ENCODE results near the gene SPATA1.
A peak's percentile ranks its signal among the peaks of the same experiment; 100 is the strongest.

SPATA1 gene

GRCh38 chr1:84506002-84506728 is at the start of gene SPATA1, which contains the start of gene GNG5:
Gene SPATA1, plus strand, starts transcription at chr1:84506386. Its CDS starts 9,974 bp downstream, at chr1:84516360.
Gene GNG5, minus strand, starts transcription at chr1:84506581. Its CDS starts 490 bp downstream, at chr1:84506091.
- H3K79me2 ChIP-seq (ENCODE audit: control insufficient read depth, insufficient read depth, low read length, unreplicated experiment), result peaks cover 58% of the 10 kb centered on the region
- H3K4me3 ChIP-seq (ENCODE audit: low read depth, low read length), result peak within 1 kb of the TSS; percentile 98
- H3K4me1 ChIP-seq (ENCODE audit: control insufficient read depth, insufficient read depth, low read length, unreplicated experiment), result peaks cover 22% of the 10 kb centered on the region

GRCh38 chr1:84462118-84462517 is 44.1 kb upstream of the SPATA1 start:
- Histone ChIP-seq H3K36me3 (ENCODE audit: insufficient read depth, low read length) (no peaks in the 10 kb centered on the region), H3K27ac (ENCODE audit: low read depth, low read length) (no peak overlapping the region), H3K27me3 (ENCODE audit: insufficient read depth, low read length) (peaks cover 17% of the 10 kb centered on the region), H2AFZ (ENCODE audit: low read length, unreplicated experiment) (no peak overlapping the region), H3K4me3 (ENCODE audit: low read depth, low read length) (no peak overlapping the region), H3K4me1 (ENCODE audit: control insufficient read depth, insufficient read depth, low read length, unreplicated experiment) (no peaks in the 10 kb centered on the region), H3K79me2 (ENCODE audit: control insufficient read depth, insufficient read depth, low read length, unreplicated experiment) (no peaks in the 10 kb centered on the region)

More at GRCh38 chr1:84506002-84506728, at the start of gene SPATA1, which contains the start of gene GNG5:
- Histone ChIP-seq H2AFZ (ENCODE audit: low read length, unreplicated experiment) (peak within 1 kb of the TSS; percentile 58), H3K36me3 (ENCODE audit: insufficient read depth, low read length) (peaks cover 9% of the 10 kb centered on the region; the same call in 1 of the 2 replicates), H3K27me3 (ENCODE audit: insufficient read depth, low read length) (no peaks in the 10 kb centered on the region), H3K27ac (ENCODE audit: low read depth, low read length) (peak within 1 kb of the TSS; percentile 87)

- Histone ChIP-seq H3K27me3 (ENCODE audit: insufficient read depth, low read length) (peaks cover 10% of the 10 kb centered on the region), H3K79me2 (ENCODE audit: control insufficient read depth, insufficient read depth, low read length, unreplicated experiment) (no peaks in the 10 kb centered on the region), H3K27ac (ENCODE audit: low read depth, low read length) (no peak overlapping the region)
These were observed 38.9 kb upstream of the SPATA1 start for GRCh38 chr1:84467298-84467697.

GRCh38 chr1:84476225-84476624 is 30.0 kb upstream of the SPATA1 start:
- H3K4me3 ChIP-seq (ENCODE audit: low read depth, low read length), result no peak overlapping the region
- no peaks in the 10 kb centered on the region for H3K27me3 ChIP-seq (ENCODE audit: insufficient read depth, low read length)
- no peaks in the 10 kb centered on the region for H3K36me3 ChIP-seq (ENCODE audit: insufficient read depth, low read length)
- no peak overlapping the region for H3K27ac ChIP-seq (ENCODE audit: low read depth, low read length)
- H2AFZ ChIP-seq (ENCODE audit: low read length, unreplicated experiment), result no peak overlapping the region
- peaks cover 11% of the 10 kb centered on the region for H3K4me1 ChIP-seq (ENCODE audit: control insufficient read depth, insufficient read depth, low read length, unreplicated experiment)
- peaks cover 19% of the 10 kb centered on the region for H3K79me2 ChIP-seq (ENCODE audit: control insufficient read depth, insufficient read depth, low read length, unreplicated experiment)

More at GRCh38 chr1:84467298-84467697, 38.9 kb upstream of the SPATA1 start:
- Histone ChIP-seq H3K36me3 (ENCODE audit: insufficient read depth, low read length) (no peaks in the 10 kb centered on the region), H3K4me3 (ENCODE audit: low read depth, low read length) (no peak overlapping the region), H2AFZ (ENCODE audit: low read length, unreplicated experiment) (no peak overlapping the region), H3K4me1 (ENCODE audit: control insufficient read depth, insufficient read depth, low read length, unreplicated experiment) (no peaks in the 10 kb centered on the region)

- H3K4me1 ChIP-seq (ENCODE audit: control insufficient read depth, insufficient read depth, low read length, unreplicated experiment), result peaks cover 18% of the 10 kb centered on the region
- H3K79me2 ChIP-seq (ENCODE audit: control insufficient read depth, insufficient read depth, low read length, unreplicated experiment), result peaks cover 34% of the 10 kb centered on the region
These were observed 27.0 kb upstream of the SPATA1 start, which contains the start of gene RPF1 for GRCh38 chr1:84478876-84479868. Gene RPF1, plus strand, starts transcription at chr1:84479266. Its CDS starts 16 bp downstream, at chr1:84479282.

GRCh38 chr1:84479998-84480397 is 26.2 kb upstream of the SPATA1 start:
- Histone ChIP-seq H3K79me2 (ENCODE audit: control insufficient read depth, insufficient read depth, low read length, unreplicated experiment) (peaks cover 34% of the 10 kb centered on the region), H2AFZ (ENCODE audit: low read length, unreplicated experiment) (peak overlapping the region; percentile 97), H3K27me3 (ENCODE audit: insufficient read depth, low read length) (no peaks in the 10 kb centered on the region), H3K36me3 (ENCODE audit: insufficient read depth, low read length) (peaks cover 10% of the 10 kb centered on the region; the same call in 1 of the 2 replicates), H3K4me1 (ENCODE audit: control insufficient read depth, insufficient read depth, low read length, unreplicated experiment) (peaks cover 15% of the 10 kb centered on the region), H3K4me3 (ENCODE audit: low read depth, low read length) (peak overlapping the region; percentile 83), H3K27ac (ENCODE audit: low read depth, low read length) (peak overlapping the region; percentile 67; the same call in 1 of the 2 replicates)

More at GRCh38 chr1:84478876-84479868, 27.0 kb upstream of the SPATA1 start, which contains the start of gene RPF1:
- peak within 1 kb of the TSS; percentile 83 for H3K4me3 ChIP-seq (ENCODE audit: low read depth, low read length)
- peak within 1 kb of the TSS; percentile 67 for H3K27ac ChIP-seq (ENCODE audit: low read depth, low read length)
- no peaks in the 10 kb centered on the region for H3K27me3 ChIP-seq (ENCODE audit: insufficient read depth, low read length)
- H2AFZ ChIP-seq (ENCODE audit: low read length, unreplicated experiment), result peak within 1 kb of the TSS; percentile 97
- H3K36me3 ChIP-seq (ENCODE audit: insufficient read depth, low read length), result peaks cover 10% of the 10 kb centered on the region; the same call in 1 of the 2 replicates

GRCh38 chr1:84480650-84481049 is 25.5 kb upstream of the SPATA1 start:
- peaks cover 35% of the 10 kb centered on the region for H3K79me2 ChIP-seq (ENCODE audit: control insufficient read depth, insufficient read depth, low read length, unreplicated experiment)
- H2AFZ ChIP-seq (ENCODE audit: low read length, unreplicated experiment), result no peak overlapping the region
- H3K4me1 ChIP-seq (ENCODE audit: control insufficient read depth, insufficient read depth, low read length, unreplicated experiment), result peaks cover 14% of the 10 kb centered on the region
- H3K27me3 ChIP-seq (ENCODE audit: insufficient read depth, low read length), result no peaks in the 10 kb centered on the region
- H3K4me3 ChIP-seq (ENCODE audit: low read depth, low read length), result peak overlapping the region; percentile 83
- peaks cover 15% of the 10 kb centered on the region for H3K36me3 ChIP-seq (ENCODE audit: insufficient read depth, low read length)
- no peak overlapping the region for H3K27ac ChIP-seq (ENCODE audit: low read depth, low read length)

- no peaks in the 10 kb centered on the region for H3K27me3 ChIP-seq (ENCODE audit: insufficient read depth, low read length)
- no peak overlapping the region for H2AFZ ChIP-seq (ENCODE audit: low read length, unreplicated experiment)
- no peak overlapping the region for H3K27ac ChIP-seq (ENCODE audit: low read depth, low read length)
- H3K4me3 ChIP-seq (ENCODE audit: low read depth, low read length), result no peak overlapping the region; the same call in 1 of the 2 replicates
- peaks cover 14% of the 10 kb centered on the region for H3K4me1 ChIP-seq (ENCODE audit: control insufficient read depth, insufficient read depth, low read length, unreplicated experiment)
- peaks cover 39% of the 10 kb centered on the region for H3K79me2 ChIP-seq (ENCODE audit: control insufficient read depth, insufficient read depth, low read length, unreplicated experiment)
- peaks cover 19% of the 10 kb centered on the region for H3K36me3 ChIP-seq (ENCODE audit: insufficient read depth, low read length)
These were observed 24.9 kb upstream of the SPATA1 start for GRCh38 chr1:84481317-84481716.

GRCh38 chr1:84488107-84488506 is 18.1 kb upstream of the SPATA1 start:
- Histone ChIP-seq H3K27me3 (ENCODE audit: insufficient read depth, low read length) (no peaks in the 10 kb centered on the region), H2AFZ (ENCODE audit: low read length, unreplicated experiment) (no peak overlapping the region), H3K27ac (ENCODE audit: low read depth, low read length) (no peak overlapping the region), H3K4me3 (ENCODE audit: low read depth, low read length) (no peak overlapping the region), H3K79me2 (ENCODE audit: control insufficient read depth, insufficient read depth, low read length, unreplicated experiment) (peaks cover 16% of the 10 kb centered on the region), H3K36me3 (ENCODE audit: insufficient read depth, low read length) (peaks cover 28% of the 10 kb centered on the region), H3K4me1 (ENCODE audit: control insufficient read depth, insufficient read depth, low read length, unreplicated experiment) (no peaks in the 10 kb centered on the region)

GRCh38 chr1:84489766-84490165 is 16.4 kb upstream of the SPATA1 start:
- Histone ChIP-seq H3K4me3 (ENCODE audit: low read depth, low read length) (no peak overlapping the region), H3K36me3 (ENCODE audit: insufficient read depth, low read length) (peaks cover 22% of the 10 kb centered on the region), H3K4me1 (ENCODE audit: control insufficient read depth, insufficient read depth, low read length, unreplicated experiment) (no peaks in the 10 kb centered on the region), H3K27ac (ENCODE audit: low read depth, low read length) (no peak overlapping the region), H3K27me3 (ENCODE audit: insufficient read depth, low read length) (no peaks in the 10 kb centered on the region), H3K79me2 (ENCODE audit: control insufficient read depth, insufficient read depth, low read length, unreplicated experiment) (peaks cover 16% of the 10 kb centered on the region), H2AFZ (ENCODE audit: low read length, unreplicated experiment) (no peak overlapping the region)
